Measurements from ENCODE around the gene MKNK1.
A peak's percentile ranks its signal among the peaks of the same experiment; 100 is the strongest.

Gene MKNK1

GRCh38 chr1:46558141-46558963 lies 45.7 kb downstream of the MKNK1 start:
- no peak for DNase-seq (ENCODE audit: low read depth in 2 of 2)

- no peak for DNase-seq (ENCODE audit: low read depth in 2 of 2)
Measured at GRCh38 chr1:46557403-46557802, 46.7 kb downstream of the MKNK1 start.

GRCh38 chr1:46556822-46557221 lies 47.2 kb downstream of the MKNK1 start:
- DNase-seq (ENCODE audit: low read depth in 2 of 2): no peak

- DNase-seq (ENCODE audit: low read depth in 2 of 2): no peak
Measured at GRCh38 chr1:46555826-46556619, 48.0 kb downstream of the MKNK1 start.

- DNase-seq (ENCODE audit: low read depth in 2 of 2): no peak
Measured at GRCh38 chr1:46554597-46555381, 49.3 kb downstream of the MKNK1 start.

- DNase-seq (ENCODE audit: low read depth in 2 of 2): no peak
Measured at GRCh38 chr1:46554236-46554596, 49.9 kb downstream of the MKNK1 start.

GRCh38 chr1:46553506-46553905 lies 50.6 kb downstream of the MKNK1 start:
- DNase-seq (ENCODE audit: low read depth in 2 of 2): no peak

- no peak for DNase-seq (ENCODE audit: low read depth in 2 of 2)
Measured at GRCh38 chr1:46552357-46553237, 51.5 kb downstream of the MKNK1 start.

- no peak for DNase-seq (ENCODE audit: low read depth in 2 of 2)
Measured at GRCh38 chr1:46551597-46552095, 52.4 kb downstream of the MKNK1 start, which contains the start of gene KNCN. TSS of gene KNCN (minus strand) at chr1:46551647. CDS start at chr1:46551215, 432 bp downstream.

GRCh38 chr1:46550751-46551231 lies 53.3 kb downstream of the MKNK1 start:
- DNase-seq (ENCODE audit: low read depth in 2 of 2): no peak

GRCh38 chr1:46549697-46550681 lies 54.1 kb downstream of the MKNK1 start:
- peak; percentile 20 to 36 for DNase-seq (ENCODE audit: low read depth in 2 of 2)

- DNase-seq (ENCODE audit: low read depth in 2 of 2): no peak
Measured at GRCh38 chr1:46547481-46548383, 56.3 kb downstream of the MKNK1 start.

GRCh38 chr1:46546210-46546609 lies 57.9 kb downstream of the MKNK1 start:
- DNase-seq (ENCODE audit: low read depth in 2 of 2): no peak

GRCh38 chr1:46545784-46546183 lies 58.3 kb downstream of the MKNK1 start:
- no peak for DNase-seq (ENCODE audit: low read depth in 2 of 2)

- DNase-seq (ENCODE audit: low read depth in 2 of 2): no peak
Measured at GRCh38 chr1:46544561-46545240, 59.4 kb downstream of the MKNK1 start.

GRCh38 chr1:46543761-46544560 lies 60.1 kb downstream of the MKNK1 start:
- no peak for DNase-seq (ENCODE audit: low read depth in 2 of 2)

- no peak for DNase-seq (ENCODE audit: low read depth in 2 of 2)
Measured at GRCh38 chr1:46543382-46543760, 60.7 kb downstream of the MKNK1 start.

All from stimulated activated CD8-positive, alpha-beta memory T cell treated with anti-CD3 and anti-CD28 coated beads, Interleukin-7, amount 100 ng/mL, for 4 hours (primary cell).